ENCODE measurements around the gene SLC26A4. TPM values are rescaled to one million over a fixed set of nuclear protein-coding genes. Genes with fewer than 3 reads are reported as not detected.

SLC26A4 gene
- total and polyA plus RNA-seq, 10 of the 15 experiments (the other 5 are each of a cell fraction or from before 2014, with no cell fraction given): 0.01 to 0.18 (median 0.08) TPM; not detected in 5

DNA sequence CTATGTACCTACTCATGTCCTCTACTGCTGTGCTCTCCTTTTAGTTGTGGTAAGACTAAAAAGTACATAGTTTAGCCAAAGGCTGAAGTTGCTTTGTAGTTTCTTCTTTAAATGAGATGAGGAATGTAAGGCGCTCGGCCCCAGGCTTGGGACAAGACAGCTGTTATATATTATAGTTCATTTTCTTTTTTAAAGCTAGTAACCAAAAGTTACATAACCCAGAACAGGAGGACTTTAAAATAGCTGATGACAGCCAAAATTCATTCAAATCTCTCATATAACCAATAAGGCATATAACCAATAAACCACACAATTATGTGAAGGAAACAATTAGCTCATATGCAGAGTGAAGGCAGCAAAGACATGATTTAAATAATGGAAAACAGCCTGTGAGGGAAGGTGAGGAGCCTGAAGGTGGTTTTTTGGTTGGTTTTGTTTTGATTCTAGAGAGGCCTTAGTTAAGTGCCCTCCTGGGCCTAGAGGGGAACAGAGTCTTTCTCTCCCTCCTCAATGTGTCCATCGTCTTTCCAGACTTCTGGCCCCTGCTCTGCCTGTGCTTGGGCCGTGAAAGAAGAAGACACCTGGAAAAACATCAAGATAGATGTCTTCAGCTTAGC lies 35.8 kb downstream of the SLC26A4 start:
- H3K4me1 ChIP-seq (ENCODE audit: control insufficient read depth, insufficient read depth, low read length): no peaks in the 10 kb centered on the region
- peaks cover 0 to 2% of the 10 kb centered on the region in 2 experiments; a peak in 3 of 4 replicates for H3K27me3 ChIP-seq (replicated peaks in 1 of 2; ENCODE audit: control insufficient read depth in 2 of 2, insufficient read depth in 2 of 2, low read length in 1 of 2)
- no peaks in the 10 kb centered on the region for H3K36me3 ChIP-seq (ENCODE audit: control insufficient read depth in 2 of 2, insufficient read depth in 2 of 2, low read length in 1 of 2)
- BruUV-seq (replicated peaks): no TSS peak
- FAIRE-seq: no peak
- H3K4me3 ChIP-seq: no peak overlapping the region
- no peak overlapping the region for H3K27ac ChIP-seq (ENCODE audit: control insufficient read depth, insufficient read depth)
- CTCF ChIA-PET: interaction anchor here (1.0 kb wide), 1 partner anchor 233 kb away, joined by 3 read pairs; no protein-coding TSS in a partner anchor
- POLR2A ChIA-PET: interaction anchor here (0.5 kb wide), 1 partner anchor 1952 kb away, joined by 3 read pairs; no protein-coding TSS in a partner anchor
- H3K9ac ChIP-seq (ENCODE audit: control insufficient read depth, insufficient read depth, low read length): no peak overlapping the region
- whole genome bisulfite sequencing (ENCODE audit: insufficient coverage, insufficient replicate concordance, low lambda C conversion rate, missing lambda C conversion rate): 19% methylated on average over 4 of the region's 4 CpGs
- no peak for ATAC-seq
- H3K79me2 ChIP-seq (ENCODE audit: control insufficient read depth, insufficient read depth, low read length): no peaks in the 10 kb centered on the region
- in situ Hi-C loops (cut with MboI) (no loop called here), intact Hi-C loops (cut with micrococcal nuclease; ENCODE audit: unreplicated experiment) (no loop called here)
- no peaks in the 10 kb centered on the region for H3K9me3 ChIP-seq (replicated peaks; ENCODE audit: control insufficient read depth, insufficient read depth, low read length)
- no peak overlapping the region for H3K4me2 ChIP-seq (ENCODE audit: control insufficient read depth, insufficient read depth)
- H2AFZ ChIP-seq (ENCODE audit: control insufficient read depth, low read depth, low read length): no peak overlapping the region
- RAD21 ChIA-PET (ENCODE audit: unreplicated experiment): no interaction called here
- no peak for DNase-seq (ENCODE audit: low read depth, low spot score)
- no peak for TF ChIP-seq SP1 (IDR thresholded peaks at IDR 0.05; ENCODE audit: low read depth, low read length)
- TF ChIP-seq CHD4 (IDR thresholded peaks at IDR 0.05): no peak
- TF ChIP-seq, protein P1, sequence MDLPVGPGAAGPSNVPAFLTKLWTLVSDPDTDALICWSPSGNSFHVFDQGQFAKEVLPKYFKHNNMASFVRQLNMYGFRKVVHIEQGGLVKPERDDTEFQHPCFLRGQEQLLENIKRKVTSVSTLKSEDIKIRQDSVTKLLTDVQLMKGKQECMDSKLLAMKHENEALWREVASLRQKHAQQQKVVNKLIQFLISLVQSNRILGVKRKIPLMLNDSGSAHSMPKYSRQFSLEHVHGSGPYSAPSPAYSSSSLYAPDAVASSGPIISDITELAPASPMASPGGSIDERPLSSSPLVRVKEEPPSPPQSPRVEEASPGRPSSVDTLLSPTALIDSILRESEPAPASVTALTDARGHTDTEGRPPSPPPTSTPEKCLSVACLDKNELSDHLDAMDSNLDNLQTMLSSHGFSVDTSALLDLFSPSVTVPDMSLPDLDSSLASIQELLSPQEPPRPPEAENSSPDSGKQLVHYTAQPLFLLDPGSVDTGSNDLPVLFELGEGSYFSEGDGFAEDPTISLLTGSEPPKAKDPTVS (IDR thresholded peaks at IDR 0.05; ENCODE audit: low read depth, low read length): no peak
- TF ChIP-seq BMI1 (IDR thresholded peaks at IDR 0.05; ENCODE audit: borderline replicate concordance): no peak
- no peak for TF ChIP-seq ZBED1 (IDR thresholded peaks at IDR 0.05; ENCODE audit: borderline replicate concordance)
- no peak for TF ChIP-seq EED (IDR thresholded peaks at IDR 0.05; ENCODE audit: low read depth)
- no peak for TF ChIP-seq KLF5 (IDR thresholded peaks at IDR 0.05; ENCODE audit: partially characterized antibody)
- no peak for TF ChIP-seq YY1 (IDR thresholded peaks at IDR 0.05; ENCODE audit: low read depth, low read length)
- no peak for TF ChIP-seq TBL1XR1 (IDR thresholded peaks at IDR 0.05; ENCODE audit: low read depth, low read length)
- TF ChIP-seq, protein P2, sequence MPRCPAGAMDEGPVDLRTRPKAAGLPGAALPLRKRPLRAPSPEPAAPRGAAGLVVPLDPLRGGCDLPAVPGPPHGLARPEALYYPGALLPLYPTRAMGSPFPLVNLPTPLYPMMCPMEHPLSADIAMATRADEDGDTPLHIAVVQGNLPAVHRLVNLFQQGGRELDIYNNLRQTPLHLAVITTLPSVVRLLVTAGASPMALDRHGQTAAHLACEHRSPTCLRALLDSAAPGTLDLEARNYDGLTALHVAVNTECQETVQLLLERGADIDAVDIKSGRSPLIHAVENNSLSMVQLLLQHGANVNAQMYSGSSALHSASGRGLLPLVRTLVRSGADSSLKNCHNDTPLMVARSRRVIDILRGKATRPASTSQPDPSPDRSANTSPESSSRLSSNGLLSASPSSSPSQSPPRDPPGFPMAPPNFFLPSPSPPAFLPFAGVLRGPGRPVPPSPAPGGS (IDR thresholded peaks at IDR 0.05; ENCODE audit: borderline replicate concordance, insufficient read depth, low read depth, low read length, poor library complexity, severe bottlenecking): no peak
- no peak for TF ChIP-seq SMAD5 (IDR thresholded peaks at IDR 0.05; ENCODE audit: low read depth)
- TF ChIP-seq MYB (IDR thresholded peaks at IDR 0.05; ENCODE audit: borderline replicate concordance, low read depth, low read length): no peak
- TF ChIP-seq TCF7 (IDR thresholded peaks at IDR 0.05; ENCODE audit: borderline replicate concordance): no peak
- no peak for TF ChIP-seq BCL11A (IDR thresholded peaks at IDR 0.05; ENCODE audit: low read depth, low read length)
- TF ChIP-seq NFYB (IDR thresholded peaks at IDR 0.05; ENCODE audit: insufficient read depth, low read depth, low read length): no peak
- TF ChIP-seq PML (IDR thresholded peaks at IDR 0.05; ENCODE audit: low read length): no peak
- TF ChIP-seq SMC3 (IDR thresholded peaks at IDR 0.05; ENCODE audit: borderline replicate concordance, low read length): no peak
- no peaks in the 10 kb centered on the region for H4K20me1 ChIP-seq (ENCODE audit: control insufficient read depth, insufficient read depth)
- SMC1A ChIA-PET (ENCODE audit: uncharacterized antibody, unreplicated experiment): interaction anchor here (0.8 to 1.4 kb wide), 4 partner anchors 15 to 233 kb away, joined by 3 to 5 read pairs (median 3); no protein-coding TSS in a partner anchor
